WTC11 (cell line): ENCODE measurements around the gene MCIDAS. TPM values are rescaled to one million over a fixed set of nuclear protein-coding genes. Genes with fewer than 3 reads are reported as not detected.

ENCODE experiments used
- ATAC-seq: fragments of 200-7000 bp; cut with Tn5 transposase; 2 replicates; pipeline ENCODE4 v1.10.0; 2021; ENCODE audit warnings: mild to moderate bottlenecking, moderate library complexity
- CTCF ChIA-PET: fragments of 300-600 bp; sonication (Branson Sonifier 250); formaldehyde crosslinking; loops from one replicate; lab custom pipeline; 2021; ENCODE audit warnings: antibody characterized with exemption; lab: Charles Lee
- POLR2A ChIA-PET: fragments of 350-600 bp; sonication (Branson Sonifier 250); formaldehyde crosslinking; loops from one replicate; lab custom pipeline; 2021; ENCODE audit warnings: antibody characterized with exemption; lab: Charles Lee
- DNase-seq: peaks from one replicate; pipeline ENCODE4 v3.0.0; 2021; ENCODE audit warnings: low spot score
- H3K27ac Mint-ChIP-seq: 2 replicates; pipeline ENCODE4 v1.8.0; 2021; ENCODE audit warnings: mixed read lengths
- H3K27me3 Mint-ChIP-seq: 2 replicates; pipeline ENCODE4 v1.8.0; 2021; ENCODE audit warnings: low read depth, mild to moderate bottlenecking, moderate library complexity, mixed read lengths
- H3K36me3 Mint-ChIP-seq: 2 replicates; pipeline ENCODE4 v1.8.0; 2021; ENCODE audit warnings: mixed read lengths
- H3K4me1 Mint-ChIP-seq: 2 replicates; pipeline ENCODE4 v1.8.0; 2022; ENCODE audit warnings: mixed read lengths
- H3K4me3 Mint-ChIP-seq: 2 replicates; pipeline ENCODE4 v1.8.0; 2021; ENCODE audit warnings: mild to moderate bottlenecking, moderate library complexity, mixed read lengths
- H3K9me3 Mint-ChIP-seq: 2 replicates; pipeline ENCODE4 v1.8.0; 2021; ENCODE audit warnings: mixed read lengths
- ATF1 ChIP-seq: sonication (generic); formaldehyde crosslinking; IDR thresholded peaks from 2 replicates; pipeline ENCODE4 v1.8.1; 2023; ENCODE audit warnings: mild to moderate bottlenecking, moderate library complexity, missing genetic modification reagents
- ETV6 ChIP-seq: sonication (generic); formaldehyde crosslinking; IDR thresholded peaks from 2 replicates; pipeline ENCODE4 v1.8.1; 2022; ENCODE audit warnings: mild to moderate bottlenecking, missing genetic modification reagents
- FOXK1 ChIP-seq: sonication (generic); formaldehyde crosslinking; IDR thresholded peaks from 2 replicates; pipeline ENCODE4 v1.8.0; 2022; ENCODE audit warnings: mild to moderate bottlenecking, moderate library complexity, missing genetic modification reagents
- MAX ChIP-seq: sonication (generic); formaldehyde crosslinking; IDR thresholded peaks from 2 replicates; pipeline ENCODE4 v1.8.0; 2022; ENCODE audit warnings: mild to moderate bottlenecking, missing genetic modification reagents
- MXD4 ChIP-seq: fragments of 250-450 bp; sonication (Bioruptor Pico); IDR thresholded peaks from 2 replicates; pipeline ENCODE4 v1.8.0; 2021; ENCODE audit warnings: mild to moderate bottlenecking, moderate library complexity, borderline replicate concordance
- NFATC4 ChIP-seq: fragments of 250-450 bp; sonication (Bioruptor Pico); IDR thresholded peaks from 2 replicates; pipeline ENCODE4 v1.9.0; 2021; ENCODE audit warnings: mild to moderate bottlenecking
- NR1H2 ChIP-seq: sonication (generic); formaldehyde crosslinking; IDR thresholded peaks from 2 replicates; pipeline ENCODE4 v1.9.0; 2021; ENCODE audit warnings: mild to moderate bottlenecking, moderate library complexity, missing genetic modification reagents
- RORB ChIP-seq: fragments of 250-450 bp; sonication (Bioruptor Pico); IDR thresholded peaks from 2 replicates; pipeline ENCODE4 v1.9.0; 2021; ENCODE audit warnings: mild to moderate bottlenecking
- SOX15 ChIP-seq: fragments of 250-450 bp; sonication (Bioruptor Pico); IDR thresholded peaks from 2 replicates; pipeline ENCODE4 v1.9.0; 2021; ENCODE audit warnings: mild to moderate bottlenecking
- SP1 ChIP-seq: sonication (generic); formaldehyde crosslinking; conservative IDR thresholded peaks from 2 replicates; pipeline ENCODE4 v1.8.1; 2022; ENCODE audit warnings: missing genetic modification reagents
- TEAD1 ChIP-seq: sonication (generic); formaldehyde crosslinking; IDR thresholded peaks from 2 replicates; pipeline ENCODE4 v1.8.0; 2022; ENCODE audit warnings: mild to moderate bottlenecking, missing genetic modification reagents
- ZNF121 ChIP-seq: sonication (generic); formaldehyde crosslinking; IDR thresholded peaks from 2 replicates; pipeline ENCODE4 v1.8.0; 2023; ENCODE audit warnings: missing genetic modification reagents
- ZNF219 ChIP-seq: sonication (generic); formaldehyde crosslinking; IDR thresholded peaks from 2 replicates; pipeline ENCODE4 v1.8.0; 2023; ENCODE audit warnings: missing genetic modification reagents, mild to moderate bottlenecking, borderline replicate concordance
- ZNF263 ChIP-seq: sonication (generic); formaldehyde crosslinking; IDR thresholded peaks from 2 replicates; pipeline ENCODE4 v1.8.1; 2022; ENCODE audit warnings: low read depth, mild to moderate bottlenecking, moderate library complexity, missing genetic modification reagents
- ZNF317 ChIP-seq: sonication (generic); formaldehyde crosslinking; IDR thresholded peaks from 2 replicates; pipeline ENCODE4 v1.8.1; 2023; ENCODE audit warnings: low read depth, mild to moderate bottlenecking, moderate library complexity, missing genetic modification reagents, borderline replicate concordance
- ZNF416 ChIP-seq: fragments of 250-450 bp; sonication (Bioruptor Pico); IDR thresholded peaks from 2 replicates; pipeline ENCODE4 v1.9.0; 2021; ENCODE audit warnings: mild to moderate bottlenecking, inconsistent platforms
- total RNA-seq: library from RNA; stranded (reverse); gene quantifications from 3 replicates; pipeline ENCODE4 v1.2.3, GENCODE V29; 2021
- TF ChIP-seq, protein P1 (sequence below): fragments of 200-600 bp; IDR thresholded peaks from 2 replicates; pipeline ENCODE4 v1.8.0; 2022; ENCODE audit warnings: antibody characterized with exemption
- TF ChIP-seq, protein P2 (sequence below): sonication (generic); formaldehyde crosslinking; IDR thresholded peaks from 2 replicates; pipeline ENCODE4 v1.8.1; 2023; ENCODE audit warnings: mild to moderate bottlenecking, moderate library complexity, missing genetic modification reagents
- TF ChIP-seq, protein P3 (sequence below): sonication (generic); formaldehyde crosslinking; IDR thresholded peaks from 2 replicates; pipeline ENCODE4 v1.8.0; 2023; ENCODE audit warnings: missing genetic modification reagents, mild to moderate bottlenecking, borderline replicate concordance
- TF ChIP-seq, protein P4 (sequence below): sonication (generic); formaldehyde crosslinking; IDR thresholded peaks from 2 replicates; pipeline ENCODE4 v1.8.0; 2022; ENCODE audit warnings: missing genetic modification reagents

The MCIDAS gene
- total RNA-seq, 1 experiment from 2014 or later: 0.20 TPM

DNA sequence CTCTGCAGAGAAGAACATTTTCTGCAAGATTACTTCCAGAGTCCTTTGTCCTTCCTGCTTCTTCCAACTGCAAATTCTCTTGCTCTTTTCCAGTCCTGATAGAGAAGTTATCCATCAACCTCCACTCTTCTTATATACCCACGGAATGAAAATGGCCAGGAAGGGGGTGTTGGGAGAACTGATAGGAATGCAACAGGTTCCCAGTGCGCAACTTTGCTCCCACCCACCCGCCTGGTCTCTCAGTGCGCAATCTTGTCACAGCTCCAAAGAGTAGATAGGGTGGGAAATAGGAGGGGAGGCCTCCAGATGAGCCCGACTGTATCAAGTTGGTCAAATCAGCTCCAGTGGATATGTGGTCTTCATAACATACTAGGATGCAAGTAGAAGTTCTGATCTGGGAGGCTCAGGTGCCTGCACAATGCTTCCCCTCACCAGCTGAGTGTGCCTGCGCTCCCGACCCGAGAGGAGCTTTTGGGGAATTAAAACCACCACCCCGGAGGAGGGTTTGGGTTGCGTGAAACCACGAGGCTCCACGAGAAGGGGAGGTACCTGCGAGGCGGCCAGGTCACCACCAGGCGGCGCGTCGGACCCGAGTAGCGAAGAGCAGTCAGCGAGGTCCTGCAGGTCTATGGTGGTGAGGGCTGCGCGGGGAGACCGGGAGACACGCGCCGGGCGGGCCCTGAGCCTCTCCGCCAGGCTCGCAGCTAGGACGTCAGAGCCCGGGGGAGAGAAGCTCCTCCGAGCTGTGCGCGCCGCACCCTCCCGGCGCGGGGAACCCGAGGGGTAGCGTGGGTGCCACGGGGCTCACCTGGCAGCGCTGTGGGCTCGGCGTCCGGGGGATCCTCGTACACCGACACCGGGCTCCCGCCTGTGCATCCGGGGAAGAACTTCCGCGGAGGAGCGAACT lies 835 bp downstream of the MCIDAS start:
- H3K27ac Mint-ChIP-seq: no peak overlapping the region
- peak; percentile 74 for ATAC-seq
- no peaks in the 10 kb centered on the region for H3K9me3 Mint-ChIP-seq
- CTCF ChIA-PET: interaction anchor here (0.6 to 2.0 kb wide), 9 partner anchors 8 to 590 kb away, joined by 3 to 8 read pairs (median 4); partner anchors contain the start of gene CDC20B
- peaks cover 99% of the 10 kb centered on the region for H3K27me3 Mint-ChIP-seq
- peak overlapping the region; percentile 56 for H3K4me3 Mint-ChIP-seq
- peaks cover 34% of the 10 kb centered on the region for H3K4me1 Mint-ChIP-seq
- no peaks in the 10 kb centered on the region for H3K36me3 Mint-ChIP-seq
- TF ChIP-seq, protein P1, sequence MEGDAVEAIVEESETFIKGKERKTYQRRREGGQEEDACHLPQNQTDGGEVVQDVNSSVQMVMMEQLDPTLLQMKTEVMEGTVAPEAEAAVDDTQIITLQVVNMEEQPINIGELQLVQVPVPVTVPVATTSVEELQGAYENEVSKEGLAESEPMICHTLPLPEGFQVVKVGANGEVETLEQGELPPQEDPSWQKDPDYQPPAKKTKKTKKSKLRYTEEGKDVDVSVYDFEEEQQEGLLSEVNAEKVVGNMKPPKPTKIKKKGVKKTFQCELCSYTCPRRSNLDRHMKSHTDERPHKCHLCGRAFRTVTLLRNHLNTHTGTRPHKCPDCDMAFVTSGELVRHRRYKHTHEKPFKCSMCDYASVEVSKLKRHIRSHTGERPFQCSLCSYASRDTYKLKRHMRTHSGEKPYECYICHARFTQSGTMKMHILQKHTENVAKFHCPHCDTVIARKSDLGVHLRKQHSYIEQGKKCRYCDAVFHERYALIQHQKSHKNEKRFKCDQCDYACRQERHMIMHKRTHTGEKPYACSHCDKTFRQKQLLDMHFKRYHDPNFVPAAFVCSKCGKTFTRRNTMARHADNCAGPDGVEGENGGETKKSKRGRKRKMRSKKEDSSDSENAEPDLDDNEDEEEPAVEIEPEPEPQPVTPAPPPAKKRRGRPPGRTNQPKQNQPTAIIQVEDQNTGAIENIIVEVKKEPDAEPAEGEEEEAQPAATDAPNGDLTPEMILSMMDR: peak; percentile 84
- TF ChIP-seq ZNF416 (CRISPR knock-in tag) (no peak), MAX (peak; percentile 67), ETV6 (0 out of 2 replicates have a peak, but pooled peaks have one; percentile 11), TEAD1 (CRISPR knock-in tag) (no peak), SOX15 (no peak), ZNF121 (CRISPR knock-in tag) (0 out of 2 replicates have a peak, but pooled peaks have one; percentile 22), FOXK1 (0 out of 2 replicates have a peak, but pooled peaks have one; percentile 19)
- TF ChIP-seq, protein P2, sequence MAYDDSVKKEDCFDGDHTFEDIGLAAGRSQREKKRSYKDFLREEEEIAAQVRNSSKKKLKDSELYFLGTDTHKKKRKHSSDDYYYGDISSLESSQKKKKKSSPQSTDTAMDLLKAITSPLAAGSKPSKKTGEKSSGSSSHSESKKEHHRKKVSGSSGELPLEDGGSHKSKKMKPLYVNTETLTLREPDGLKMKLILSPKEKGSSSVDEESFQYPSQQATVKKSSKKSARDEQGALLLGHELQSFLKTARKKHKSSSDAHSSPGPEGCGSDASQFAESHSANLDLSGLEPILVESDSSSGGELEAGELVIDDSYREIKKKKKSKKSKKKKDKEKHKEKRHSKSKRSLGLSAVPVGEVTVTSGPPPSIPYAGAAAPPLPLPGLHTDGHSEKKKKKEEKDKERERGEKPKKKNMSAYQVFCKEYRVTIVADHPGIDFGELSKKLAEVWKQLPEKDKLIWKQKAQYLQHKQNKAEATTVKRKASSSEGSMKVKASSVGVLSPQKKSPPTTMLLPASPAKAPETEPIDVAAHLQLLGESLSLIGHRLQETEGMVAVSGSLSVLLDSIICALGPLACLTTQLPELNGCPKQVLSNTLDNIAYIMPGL (CRISPR knock-in tag): peak; percentile 53
- TF ChIP-seq, protein P3, sequence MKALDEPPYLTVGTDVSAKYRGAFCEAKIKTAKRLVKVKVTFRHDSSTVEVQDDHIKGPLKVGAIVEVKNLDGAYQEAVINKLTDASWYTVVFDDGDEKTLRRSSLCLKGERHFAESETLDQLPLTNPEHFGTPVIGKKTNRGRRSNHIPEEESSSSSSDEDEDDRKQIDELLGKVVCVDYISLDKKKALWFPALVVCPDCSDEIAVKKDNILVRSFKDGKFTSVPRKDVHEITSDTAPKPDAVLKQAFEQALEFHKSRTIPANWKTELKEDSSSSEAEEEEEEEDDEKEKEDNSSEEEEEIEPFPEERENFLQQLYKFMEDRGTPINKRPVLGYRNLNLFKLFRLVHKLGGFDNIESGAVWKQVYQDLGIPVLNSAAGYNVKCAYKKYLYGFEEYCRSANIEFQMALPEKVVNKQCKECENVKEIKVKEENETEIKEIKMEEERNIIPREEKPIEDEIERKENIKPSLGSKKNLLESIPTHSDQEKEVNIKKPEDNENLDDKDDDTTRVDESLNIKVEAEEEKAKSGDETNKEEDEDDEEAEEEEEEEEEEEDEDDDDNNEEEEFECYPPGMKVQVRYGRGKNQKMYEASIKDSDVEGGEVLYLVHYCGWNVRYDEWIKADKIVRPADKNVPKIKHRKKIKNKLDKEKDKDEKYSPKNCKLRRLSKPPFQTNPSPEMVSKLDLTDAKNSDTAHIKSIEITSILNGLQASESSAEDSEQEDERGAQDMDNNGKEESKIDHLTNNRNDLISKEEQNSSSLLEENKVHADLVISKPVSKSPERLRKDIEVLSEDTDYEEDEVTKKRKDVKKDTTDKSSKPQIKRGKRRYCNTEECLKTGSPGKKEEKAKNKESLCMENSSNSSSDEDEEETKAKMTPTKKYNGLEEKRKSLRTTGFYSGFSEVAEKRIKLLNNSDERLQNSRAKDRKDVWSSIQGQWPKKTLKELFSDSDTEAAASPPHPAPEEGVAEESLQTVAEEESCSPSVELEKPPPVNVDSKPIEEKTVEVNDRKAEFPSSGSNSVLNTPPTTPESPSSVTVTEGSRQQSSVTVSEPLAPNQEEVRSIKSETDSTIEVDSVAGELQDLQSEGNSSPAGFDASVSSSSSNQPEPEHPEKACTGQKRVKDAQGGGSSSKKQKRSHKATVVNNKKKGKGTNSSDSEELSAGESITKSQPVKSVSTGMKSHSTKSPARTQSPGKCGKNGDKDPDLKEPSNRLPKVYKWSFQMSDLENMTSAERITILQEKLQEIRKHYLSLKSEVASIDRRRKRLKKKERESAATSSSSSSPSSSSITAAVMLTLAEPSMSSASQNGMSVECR: peak; percentile 52; the same call in 1 of the 2 replicates
- peak; percentile 90 for DNase-seq
- POLR2A ChIA-PET: no interaction called here

GRCh38 chr5:55225346-55225745 lies 1.8 kb downstream of the MCIDAS start:
- ChIA-PET CTCF (interaction anchor here (0.5 to 2.5 kb wide), 7 partner anchors 7 to 468 kb away, joined by 3 to 8 read pairs (median 4); partner anchors contain the start of gene CCNO), POLR2A (no interaction called here)

More at GRCh38 chr5:55225346-55225745, 1.8 kb downstream of the MCIDAS start:
- Mint-ChIP-seq H3K4me3 (no peak overlapping the region), H3K4me1 (peaks cover 37% of the 10 kb centered on the region), H3K9me3 (no peaks in the 10 kb centered on the region), H3K36me3 (no peaks in the 10 kb centered on the region), H3K27ac (no peak overlapping the region), H3K27me3 (peaks cover 99% of the 10 kb centered on the region)
- TF ChIP-seq, protein P4, sequence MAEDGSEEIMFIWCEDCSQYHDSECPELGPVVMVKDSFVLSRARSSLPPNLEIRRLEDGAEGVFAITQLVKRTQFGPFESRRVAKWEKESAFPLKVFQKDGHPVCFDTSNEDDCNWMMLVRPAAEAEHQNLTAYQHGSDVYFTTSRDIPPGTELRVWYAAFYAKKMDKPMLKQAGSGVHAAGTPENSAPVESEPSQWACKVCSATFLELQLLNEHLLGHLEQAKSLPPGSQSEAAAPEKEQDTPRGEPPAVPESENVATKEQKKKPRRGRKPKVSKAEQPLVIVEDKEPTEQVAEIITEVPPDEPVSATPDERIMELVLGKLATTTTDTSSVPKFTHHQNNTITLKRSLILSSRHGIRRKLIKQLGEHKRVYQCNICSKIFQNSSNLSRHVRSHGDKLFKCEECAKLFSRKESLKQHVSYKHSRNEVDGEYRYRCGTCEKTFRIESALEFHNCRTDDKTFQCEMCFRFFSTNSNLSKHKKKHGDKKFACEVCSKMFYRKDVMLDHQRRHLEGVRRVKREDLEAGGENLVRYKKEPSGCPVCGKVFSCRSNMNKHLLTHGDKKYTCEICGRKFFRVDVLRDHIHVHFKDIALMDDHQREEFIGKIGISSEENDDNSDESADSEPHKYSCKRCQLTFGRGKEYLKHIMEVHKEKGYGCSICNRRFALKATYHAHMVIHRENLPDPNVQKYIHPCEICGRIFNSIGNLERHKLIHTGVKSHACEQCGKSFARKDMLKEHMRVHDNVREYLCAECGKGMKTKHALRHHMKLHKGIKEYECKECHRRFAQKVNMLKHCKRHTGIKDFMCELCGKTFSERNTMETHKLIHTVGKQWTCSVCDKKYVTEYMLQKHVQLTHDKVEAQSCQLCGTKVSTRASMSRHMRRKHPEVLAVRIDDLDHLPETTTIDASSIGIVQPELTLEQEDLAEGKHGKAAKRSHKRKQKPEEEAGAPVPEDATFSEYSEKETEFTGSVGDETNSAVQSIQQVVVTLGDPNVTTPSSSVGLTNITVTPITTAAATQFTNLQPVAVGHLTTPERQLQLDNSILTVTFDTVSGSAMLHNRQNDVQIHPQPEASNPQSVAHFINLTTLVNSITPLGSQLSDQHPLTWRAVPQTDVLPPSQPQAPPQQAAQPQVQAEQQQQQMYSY (CRISPR knock-in tag): no peak
- no peak for TF ChIP-seq ATF1 (CRISPR knock-in tag)
- TF ChIP-seq, protein P1: no peak
- no peak for TF ChIP-seq ZNF219 (CRISPR knock-in tag)
- no peak for TF ChIP-seq ZNF263 (CRISPR knock-in tag)
- TF ChIP-seq NR1H2 (CRISPR knock-in tag): no peak
- TF ChIP-seq ZNF317 (CRISPR knock-in tag): no peak
- no peak for TF ChIP-seq SP1 (CRISPR knock-in tag)
- no peak for TF ChIP-seq RORB (CRISPR knock-in tag)
- no peak for TF ChIP-seq MXD4 (CRISPR knock-in tag)
- TF ChIP-seq NFATC4: no peak
- DNase-seq: no peak
- ATAC-seq: no peak
